ENCODE measurements around the gene DHX8. TPM values are rescaled to one million over a fixed set of nuclear protein-coding genes. Genes with fewer than 3 reads are reported as not detected.
"Not testable (repeated sequence)": the region's sequence is repeated elsewhere in the genome, so short reads cannot be mapped to it uniquely, and the experiment has no call there.

The DHX8 gene
- total RNA-seq, 1 experiment from 2014 or later, result 66.8 TPM

DNA sequence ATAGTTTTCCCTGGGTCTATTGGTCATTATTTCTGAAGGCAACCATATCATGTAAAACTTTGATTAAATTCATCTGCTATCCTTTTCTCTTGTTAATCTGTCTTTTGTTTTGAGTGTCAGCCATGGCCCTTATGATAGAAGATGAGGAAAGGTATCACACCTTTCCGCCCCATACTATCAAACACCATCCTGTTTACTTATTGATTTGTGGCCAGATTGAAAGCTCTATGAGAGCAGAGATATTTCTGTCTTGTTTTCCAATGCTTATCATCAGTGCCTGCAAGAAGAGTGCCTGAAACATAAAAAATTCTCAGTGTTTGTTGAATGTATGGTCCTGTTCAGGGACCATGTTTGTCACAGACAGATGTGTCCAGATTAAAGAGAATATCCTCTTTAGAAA, 22.6 kb upstream of the DHX8 start:
- TF ChIP-seq CTCF (IDR thresholded peaks at IDR 0.05; ENCODE audit: insufficient read depth in 1 of 2, low read depth in 1 of 2, low read length in 1 of 2, severe bottlenecking in 1 of 2, unreplicated experiment in 1 of 2), result no peak
- H3K36me3 Mint-ChIP-seq (ENCODE audit: insufficient read depth, unreplicated experiment), result peaks cover 6% of the 10 kb centered on the region
- intact Hi-C loops (cut with micrococcal nuclease; ENCODE audit: unreplicated experiment), result no loop called here
- H3K4me1 ChIP-seq, result peaks cover 19% of the 10 kb centered on the region
- CTCF ChIA-PET, result interaction anchor here (0.6 kb wide), 1 partner anchor 67 kb away, joined by 3 read pairs; no protein-coding TSS in a partner anchor
- peaks cover 13% of the 10 kb centered on the region for H3K4me1 Mint-ChIP-seq (ENCODE audit: low read depth, unreplicated experiment)
- no peak overlapping the region for H3K27ac Mint-ChIP-seq (ENCODE audit: unreplicated experiment)
- no TSS peak for BruUV-seq (replicated peaks)
- no peak overlapping the region for H3K4me3 Mint-ChIP-seq (ENCODE audit: unreplicated experiment)
- H3K9me3 ChIP-seq, result no peaks in the 10 kb centered on the region
- DNase-seq, result no peak
- no peaks in the 10 kb centered on the region for H3K27me3 Mint-ChIP-seq (ENCODE audit: insufficient read depth, unreplicated experiment)
- H3K4me3 ChIP-seq (ENCODE audit: low read depth, low read length), result no peak overlapping the region
- no peaks in the 10 kb centered on the region for H3K36me3 ChIP-seq (ENCODE audit: control insufficient read depth, insufficient read depth, low read length)
- H3K27me3 ChIP-seq (replicated peaks; ENCODE audit: control insufficient read depth, insufficient read depth, low read length), result no peaks in the 10 kb centered on the region
- H3K9me3 Mint-ChIP-seq (ENCODE audit: unreplicated experiment), result no peaks in the 10 kb centered on the region
- POLR2A ChIA-PET, result no interaction called here

DNA sequence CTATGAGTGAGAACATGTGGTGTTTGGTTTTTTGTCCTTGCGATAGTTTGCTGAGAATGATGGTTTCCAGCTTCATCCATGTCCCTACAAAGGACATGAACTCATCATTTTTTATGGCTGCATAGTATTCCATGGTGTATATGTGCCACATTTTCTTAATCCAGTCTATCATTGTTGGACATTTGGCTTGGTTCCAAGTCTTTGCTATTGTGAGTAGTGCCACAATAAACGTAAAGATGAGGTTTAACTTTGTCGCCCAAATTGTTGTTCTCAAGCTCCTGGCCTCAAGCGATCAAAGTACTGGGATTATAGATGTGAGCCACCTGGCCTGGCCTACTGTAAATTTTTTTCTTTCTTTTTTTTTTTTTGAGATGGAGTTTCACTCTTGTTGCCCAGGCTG, 21.2 kb upstream of the DHX8 start:
- H3K4me1 ChIP-seq, result peaks cover 28% of the 10 kb centered on the region
- H3K4me1 Mint-ChIP-seq (ENCODE audit: low read depth, unreplicated experiment), result peaks cover 13% of the 10 kb centered on the region
- DNase-seq; H3K27me3 Mint-ChIP-seq (ENCODE audit: insufficient read depth, unreplicated experiment); intact Hi-C loops (cut with micrococcal nuclease; ENCODE audit: unreplicated experiment); POLR2A ChIA-PET; H3K9me3 ChIP-seq; H3K36me3 Mint-ChIP-seq (ENCODE audit: insufficient read depth, unreplicated experiment); H3K27me3 ChIP-seq (replicated peaks; ENCODE audit: control insufficient read depth, insufficient read depth, low read length); BruUV-seq (replicated peaks); H3K36me3 ChIP-seq (ENCODE audit: control insufficient read depth, insufficient read depth, low read length); H3K4me3 Mint-ChIP-seq (ENCODE audit: unreplicated experiment); H3K4me3 ChIP-seq (ENCODE audit: low read depth, low read length); H3K27ac Mint-ChIP-seq (ENCODE audit: unreplicated experiment); CTCF ChIA-PET; H3K9me3 Mint-ChIP-seq (ENCODE audit: unreplicated experiment): not testable (repeated sequence)

DNA sequence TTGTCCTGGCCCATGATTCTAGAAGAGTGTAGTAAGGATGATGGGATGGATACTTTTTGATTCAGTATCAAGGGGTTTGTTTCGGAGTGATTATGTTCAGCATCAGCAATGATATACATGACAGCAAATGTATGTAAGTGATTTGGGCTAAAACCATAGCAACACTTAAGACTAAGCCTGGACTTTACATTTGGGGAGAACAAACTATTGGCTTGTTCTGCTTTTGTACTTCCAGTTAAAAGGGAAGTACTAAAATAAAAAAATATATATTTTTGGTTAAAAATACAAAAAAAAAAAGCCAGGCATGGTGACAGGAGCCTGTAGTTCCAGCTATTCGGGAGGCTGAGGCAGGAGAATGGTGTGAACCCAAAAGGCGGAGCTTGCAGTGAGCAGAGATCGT, 20.5 kb upstream of the DHX8 start:
- peaks cover 29% of the 10 kb centered on the region for H3K4me1 ChIP-seq
- Mint-ChIP-seq H3K36me3 (ENCODE audit: insufficient read depth, unreplicated experiment) (peaks cover 6% of the 10 kb centered on the region), H3K4me1 (ENCODE audit: low read depth, unreplicated experiment) (peaks cover 10% of the 10 kb centered on the region), H3K4me3 (ENCODE audit: unreplicated experiment) (no peak overlapping the region), H3K9me3 (ENCODE audit: unreplicated experiment) (no peaks in the 10 kb centered on the region), H3K27me3 (ENCODE audit: insufficient read depth, unreplicated experiment) (no peaks in the 10 kb centered on the region), H3K27ac (ENCODE audit: unreplicated experiment) (no peak overlapping the region)
- DNase-seq, result no peak
- POLR2A ChIA-PET, result interaction anchor here (0.6 kb wide), 1 partner anchor 900 kb away, joined by 7 read pairs; the partner anchor contains the start of gene FAM171A2
- no peak for TF ChIP-seq CTCF (IDR thresholded peaks at IDR 0.05; ENCODE audit: insufficient read depth in 1 of 2, low read depth in 1 of 2, low read length in 1 of 2, severe bottlenecking in 1 of 2, unreplicated experiment in 1 of 2)
- intact Hi-C loops (cut with micrococcal nuclease; ENCODE audit: unreplicated experiment), result no loop called here
- H3K9me3 ChIP-seq, result no peaks in the 10 kb centered on the region
- CTCF ChIA-PET, result interaction anchor here (0.7 kb wide), 1 partner anchor 49 kb away, joined by 7 read pairs; no protein-coding TSS in a partner anchor
- H3K36me3 ChIP-seq (ENCODE audit: control insufficient read depth, insufficient read depth, low read length), result no peaks in the 10 kb centered on the region
- H3K27me3 ChIP-seq (replicated peaks; ENCODE audit: control insufficient read depth, insufficient read depth, low read length), result no peaks in the 10 kb centered on the region
- H3K4me3 ChIP-seq (ENCODE audit: low read depth, low read length), result no peak overlapping the region
- no TSS peak for BruUV-seq (replicated peaks)

GRCh38 chr17:43464046-43464445, 19.7 kb upstream of the DHX8 start:
- H3K4me1 ChIP-seq, result peaks cover 27% of the 10 kb centered on the region
- Mint-ChIP-seq H3K4me1 (ENCODE audit: low read depth, unreplicated experiment) (peaks cover 17% of the 10 kb centered on the region), H3K9me3 (ENCODE audit: unreplicated experiment) (no peaks in the 10 kb centered on the region), H3K27ac (ENCODE audit: unreplicated experiment) (peak overlapping the region; percentile 1), H3K36me3 (ENCODE audit: insufficient read depth, unreplicated experiment) (peaks cover 6% of the 10 kb centered on the region), H3K4me3 (ENCODE audit: unreplicated experiment) (no peak overlapping the region), H3K27me3 (ENCODE audit: insufficient read depth, unreplicated experiment) (no peaks in the 10 kb centered on the region)
- intact Hi-C loops (cut with micrococcal nuclease; ENCODE audit: unreplicated experiment), result no loop called here
- TF ChIP-seq CTCF (IDR thresholded peaks at IDR 0.05; ENCODE audit: insufficient read depth in 1 of 2, low read depth in 1 of 2, low read length in 1 of 2, severe bottlenecking in 1 of 2, unreplicated experiment in 1 of 2), result no peak
- ChIA-PET CTCF (interaction anchor here (3.3 kb wide), 1 partner anchor 20 kb away, joined by 26 read pairs; the partner anchor contains the start of gene DHX8), POLR2A (no interaction called here)
- H3K4me3 ChIP-seq (ENCODE audit: low read depth, low read length), result no peak overlapping the region
- no peaks in the 10 kb centered on the region for H3K9me3 ChIP-seq
- no peak for DNase-seq
- H3K27me3 ChIP-seq (replicated peaks; ENCODE audit: control insufficient read depth, insufficient read depth, low read length), result no peaks in the 10 kb centered on the region
- BruUV-seq (replicated peaks), result no TSS peak
- H3K36me3 ChIP-seq (ENCODE audit: control insufficient read depth, insufficient read depth, low read length), result no peaks in the 10 kb centered on the region
